ENCODE results near the gene COL17A1.

DNA sequence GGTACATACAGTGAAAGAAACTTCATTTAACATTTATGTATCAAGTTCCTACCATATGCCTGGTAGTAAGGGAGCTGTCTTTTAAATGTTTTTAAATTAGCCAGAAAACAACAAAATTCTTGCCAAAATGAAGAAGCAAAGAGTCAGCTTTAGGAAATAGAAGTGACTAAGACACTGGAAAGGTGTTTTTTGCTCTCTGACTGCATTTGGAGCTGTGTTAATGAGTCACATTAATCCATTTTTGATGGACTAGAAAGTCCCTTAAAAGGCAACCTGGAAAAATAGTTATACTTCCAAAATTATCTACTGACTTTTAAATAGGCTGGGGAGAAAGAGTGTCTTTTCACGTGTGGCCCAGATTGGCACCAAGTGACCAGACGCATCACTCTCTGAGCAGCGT, 3.9 kb upstream of the COL17A1 start:
- TF ChIP-seq, protein P1, sequence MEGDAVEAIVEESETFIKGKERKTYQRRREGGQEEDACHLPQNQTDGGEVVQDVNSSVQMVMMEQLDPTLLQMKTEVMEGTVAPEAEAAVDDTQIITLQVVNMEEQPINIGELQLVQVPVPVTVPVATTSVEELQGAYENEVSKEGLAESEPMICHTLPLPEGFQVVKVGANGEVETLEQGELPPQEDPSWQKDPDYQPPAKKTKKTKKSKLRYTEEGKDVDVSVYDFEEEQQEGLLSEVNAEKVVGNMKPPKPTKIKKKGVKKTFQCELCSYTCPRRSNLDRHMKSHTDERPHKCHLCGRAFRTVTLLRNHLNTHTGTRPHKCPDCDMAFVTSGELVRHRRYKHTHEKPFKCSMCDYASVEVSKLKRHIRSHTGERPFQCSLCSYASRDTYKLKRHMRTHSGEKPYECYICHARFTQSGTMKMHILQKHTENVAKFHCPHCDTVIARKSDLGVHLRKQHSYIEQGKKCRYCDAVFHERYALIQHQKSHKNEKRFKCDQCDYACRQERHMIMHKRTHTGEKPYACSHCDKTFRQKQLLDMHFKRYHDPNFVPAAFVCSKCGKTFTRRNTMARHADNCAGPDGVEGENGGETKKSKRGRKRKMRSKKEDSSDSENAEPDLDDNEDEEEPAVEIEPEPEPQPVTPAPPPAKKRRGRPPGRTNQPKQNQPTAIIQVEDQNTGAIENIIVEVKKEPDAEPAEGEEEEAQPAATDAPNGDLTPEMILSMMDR (IDR thresholded peaks at IDR 0.05): no peak
- TF ChIP-seq POLR2A (IDR thresholded peaks at IDR 0.05): no peak

Measured in uterus (tissue), 2 donors.